CD4-positive, alpha-beta T cell treated with Interleukin-2 at 100 ng/mL for 4 hours (primary cell): ENCODE measurements around the gene CSRP1.
"Not testable (repeated sequence)": the region's sequence is repeated elsewhere in the genome, so short reads cannot be mapped to it uniquely, and the experiment has no call there.

Experiments used
- DNase-seq: peaks from one replicate; pipeline ENCODE4 v3.0.0-alpha.2; 2020; ENCODE audit warnings: low spot score

CSRP1 gene

DNA sequence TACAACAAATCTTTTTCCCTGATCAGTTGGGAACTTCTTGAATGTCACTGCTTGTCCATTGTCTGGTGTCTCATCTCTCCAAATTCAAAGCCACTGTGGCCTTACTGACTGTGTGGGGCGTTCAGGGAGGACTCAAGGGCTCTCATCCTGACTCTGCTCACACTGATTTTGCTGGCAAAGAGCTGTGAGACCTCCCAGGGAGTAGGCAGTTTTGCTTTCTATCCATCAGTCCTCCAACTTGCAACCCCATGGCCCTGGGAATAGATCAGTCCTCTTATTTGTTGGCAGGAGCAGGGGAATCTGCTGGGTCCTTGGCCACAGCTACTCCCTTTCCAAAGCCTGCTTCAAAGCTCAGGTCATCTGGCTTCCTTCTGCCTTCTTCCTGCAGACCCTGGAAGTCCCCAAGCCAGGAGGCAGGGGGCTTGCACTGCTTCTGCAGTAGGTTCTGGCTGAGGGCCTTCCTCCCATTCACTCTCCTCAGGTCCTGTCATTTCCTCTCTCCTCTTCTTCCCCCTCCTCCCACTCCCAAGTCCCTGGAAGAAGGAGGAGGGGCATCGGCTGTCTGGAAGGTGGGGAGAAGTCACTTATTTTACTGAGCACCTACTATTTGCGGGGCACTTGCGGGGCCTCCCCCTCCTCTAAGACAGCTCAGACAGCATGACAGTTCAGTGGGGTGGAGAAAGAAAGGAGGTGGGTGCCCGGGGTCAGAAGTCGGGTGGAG lies 31.1 kb upstream of the CSRP1 start:
- DNase-seq: no peak

DNA sequence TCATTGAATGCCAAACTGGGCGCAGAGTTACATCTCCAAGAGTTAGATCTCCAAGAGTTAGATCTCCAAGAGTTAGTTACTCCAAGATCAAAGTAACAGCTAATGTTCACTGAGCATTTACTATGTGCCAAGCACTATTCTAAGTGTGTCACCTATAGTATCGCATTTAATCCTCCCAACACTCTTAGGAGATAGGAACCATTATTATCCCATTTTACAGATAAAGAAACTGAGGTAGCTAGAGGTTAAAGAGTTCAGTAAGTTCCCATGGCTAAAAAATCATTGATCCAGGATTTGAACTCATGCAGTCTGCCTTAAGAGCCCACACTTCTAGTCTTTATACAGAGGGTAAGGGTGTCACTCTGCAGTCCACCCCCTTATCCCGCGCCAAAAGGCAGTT lies 30.5 kb upstream of the CSRP1 start:
- DNase-seq: no peak

DNA sequence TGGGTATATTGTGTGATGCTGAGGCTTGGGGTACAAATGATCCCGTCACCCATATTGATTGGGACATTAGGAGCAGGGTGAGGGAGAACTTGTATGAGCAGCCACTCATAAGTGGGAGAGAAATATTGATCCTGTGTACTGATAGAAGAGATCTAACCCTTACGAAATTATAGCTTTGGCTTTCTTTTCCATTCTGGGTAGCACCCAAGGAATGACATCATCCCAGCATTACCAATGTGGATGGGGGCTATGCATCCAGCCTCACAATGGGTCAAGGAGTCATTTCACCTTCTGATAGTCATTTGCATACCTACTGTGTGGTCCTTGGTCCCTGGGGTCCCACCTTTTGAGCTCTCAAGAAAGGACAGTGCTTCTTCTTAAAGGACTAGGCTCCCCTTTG lies 30.1 kb upstream of the CSRP1 start:
- DNase-seq: no peak

DNA sequence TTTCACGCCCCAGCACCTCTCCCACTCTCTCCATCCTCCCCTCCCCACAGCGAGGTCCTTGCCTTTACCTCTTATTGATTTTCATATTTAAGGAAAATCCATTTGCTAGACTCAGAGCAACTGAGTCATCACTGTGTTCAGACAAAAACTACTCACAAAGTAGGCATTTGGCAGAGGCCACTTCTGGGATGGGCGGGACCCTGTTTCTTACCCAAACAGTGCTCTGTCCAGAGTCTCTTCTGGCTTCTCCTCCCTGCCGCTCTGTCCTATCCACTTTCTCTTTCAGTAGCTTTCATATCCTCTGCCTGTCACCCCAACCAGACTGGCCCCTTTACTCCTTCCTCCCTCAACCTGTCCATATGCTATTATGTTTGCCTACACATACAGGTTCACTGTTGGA lies 29.6 kb upstream of the CSRP1 start:
- DNase-seq: no peak

DNA sequence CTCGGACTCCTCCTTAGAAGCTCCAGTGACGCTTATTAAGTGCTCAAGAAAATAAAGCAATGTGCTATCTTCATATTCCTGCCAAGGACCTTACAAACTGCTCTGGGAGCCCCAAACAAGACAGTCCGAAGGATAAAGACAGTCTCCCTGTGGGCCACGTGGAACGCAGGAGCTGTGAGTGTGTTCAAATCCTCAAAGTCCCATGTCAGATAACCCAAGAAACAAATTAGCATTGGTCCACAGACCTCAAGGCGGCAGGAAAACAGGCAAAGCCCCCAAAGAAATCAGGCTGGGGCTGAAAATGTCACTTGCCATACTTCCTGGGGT lies 29.0 kb upstream of the CSRP1 start:
- no peak for DNase-seq

DNA sequence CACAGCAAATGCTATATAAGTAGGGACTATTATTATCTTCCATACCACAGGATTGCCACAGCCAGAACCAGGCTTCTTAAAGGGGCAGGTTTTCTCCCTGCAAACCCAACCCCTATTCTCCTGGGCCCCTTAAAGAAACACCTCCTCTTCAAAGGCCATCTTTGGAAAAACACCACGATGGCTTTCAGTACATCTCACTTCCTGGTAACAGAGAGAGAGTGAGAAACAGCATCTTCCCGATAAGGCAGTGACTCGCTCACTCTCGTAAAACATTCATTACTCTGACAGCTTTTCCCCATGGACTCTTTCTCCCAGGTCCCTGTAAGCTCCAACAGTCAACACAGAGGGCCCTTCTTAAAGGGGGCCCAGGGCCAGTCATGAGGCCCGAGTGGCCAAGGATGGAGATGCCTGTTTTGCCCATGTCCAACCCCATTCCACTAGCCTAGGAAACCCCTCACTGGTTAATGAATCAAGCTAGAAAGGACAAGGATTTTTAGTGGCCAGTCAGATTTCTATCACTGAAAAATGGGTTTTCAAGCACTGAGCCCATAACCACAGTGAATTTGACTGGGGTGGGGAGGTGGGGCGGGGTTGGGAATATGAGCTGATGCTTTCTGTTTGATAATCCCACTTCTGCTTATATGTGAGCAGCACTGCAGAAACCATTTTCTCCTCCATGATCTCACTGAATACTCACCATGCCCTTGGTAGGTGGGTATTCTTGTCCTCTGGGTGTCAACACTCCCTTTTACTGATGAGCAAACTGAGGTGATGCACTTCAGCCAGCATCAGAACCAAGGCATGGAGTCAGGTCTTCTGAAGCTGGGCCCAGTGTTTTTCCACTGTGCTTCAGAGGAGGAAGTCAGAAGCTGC lies 28.4 kb upstream of the CSRP1 start:
- DNase-seq: no peak

DNA sequence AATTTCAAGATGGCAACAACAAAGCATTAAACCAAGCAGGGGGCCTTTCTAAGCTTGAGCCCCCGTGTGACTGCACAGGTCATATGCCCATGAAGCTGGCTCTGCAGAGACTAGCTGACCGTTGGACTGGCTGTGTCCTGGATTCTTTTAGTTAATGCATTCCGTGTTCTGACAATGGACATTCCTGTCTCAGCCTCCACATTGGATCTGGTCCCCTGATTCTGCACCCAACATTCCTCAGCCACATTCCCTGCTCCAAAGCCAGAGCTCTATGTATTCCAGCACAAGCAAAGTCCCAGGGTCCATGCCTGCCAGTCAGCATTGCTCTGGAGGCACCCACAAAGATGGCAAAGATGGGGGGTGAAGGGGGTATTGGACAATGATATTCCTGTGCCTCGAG lies 26.9 kb upstream of the CSRP1 start:
- no peak for DNase-seq

DNA sequence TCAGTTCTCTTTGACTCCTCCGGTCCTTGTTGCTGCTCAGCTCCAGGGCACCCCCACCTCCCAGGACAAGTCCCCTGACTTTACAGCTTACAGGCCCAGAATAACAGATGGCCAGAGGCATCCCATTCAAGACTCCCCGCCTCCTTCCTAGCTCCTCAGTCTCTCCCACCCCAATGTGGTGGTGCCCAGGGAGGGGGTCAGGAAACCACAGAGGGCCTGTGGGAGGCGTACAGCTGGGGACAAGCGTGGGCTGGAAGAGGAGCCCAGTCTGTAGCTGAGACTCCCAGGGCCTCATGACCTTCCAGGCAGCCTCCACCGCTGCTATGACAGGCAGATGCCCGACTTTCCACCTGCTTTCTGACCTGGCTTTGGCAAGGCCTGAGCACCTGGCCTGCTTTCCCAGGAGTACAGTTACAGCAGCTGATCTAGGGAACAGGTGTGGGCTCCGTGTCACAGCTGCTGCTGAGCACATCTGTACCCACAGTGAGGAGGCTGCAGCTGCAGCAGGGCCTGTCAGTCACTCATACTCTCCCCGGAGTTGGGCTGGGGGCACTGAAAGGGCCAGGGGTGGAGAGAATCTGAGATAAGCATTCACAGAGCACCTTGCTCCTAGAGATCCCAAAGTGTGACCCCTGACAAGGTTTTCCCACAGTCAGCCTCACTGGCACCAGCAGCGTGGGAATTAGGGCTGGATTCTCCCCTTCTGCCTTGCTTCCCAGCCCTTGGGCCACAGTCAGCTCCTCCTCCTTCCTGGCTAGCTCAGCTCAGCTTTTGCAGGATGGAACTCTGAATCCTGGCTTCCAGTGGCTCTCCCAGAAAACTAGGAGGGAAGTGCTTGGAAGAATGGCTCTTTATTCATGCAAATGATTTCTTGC lies 24.9 kb upstream of the CSRP1 start:
- DNase-seq: no peak

DNA sequence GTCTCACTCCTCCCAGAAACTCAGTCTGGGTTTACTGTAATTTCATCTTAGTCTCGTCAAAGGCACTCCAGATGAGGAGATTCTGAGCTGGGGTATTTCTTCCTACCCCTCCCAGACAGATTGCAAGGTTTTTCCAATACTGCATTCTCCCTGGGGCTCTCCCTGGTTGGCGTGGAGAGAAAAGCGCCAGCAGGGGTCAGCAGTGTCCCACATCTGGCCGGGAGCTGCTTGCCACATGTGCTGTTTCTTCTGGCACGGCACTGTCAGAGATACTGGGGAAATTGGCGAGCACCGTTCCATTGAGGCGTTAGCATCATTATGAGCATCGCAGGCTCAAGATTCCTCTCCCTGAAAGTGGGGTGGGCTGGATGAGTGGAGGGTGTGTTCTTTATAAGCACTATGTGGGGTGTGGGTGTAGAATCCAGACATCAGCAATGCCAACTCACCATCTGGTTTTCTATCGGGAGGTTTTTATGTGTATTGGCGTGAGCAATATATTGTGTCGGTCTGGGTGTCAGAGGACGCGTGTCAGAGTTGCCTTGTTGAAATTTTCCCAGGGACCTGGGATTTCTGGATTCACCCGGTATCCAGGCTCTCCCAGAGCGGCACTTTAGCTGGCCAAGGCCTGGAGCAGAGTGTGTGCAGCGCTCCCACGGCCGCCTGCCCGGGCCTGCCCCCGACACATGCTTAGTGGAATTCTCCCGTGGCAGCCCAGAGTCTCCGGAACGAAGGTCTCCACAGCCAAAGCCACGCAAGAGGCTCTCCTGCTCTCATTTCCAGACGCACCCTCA lies 24.0 kb upstream of the CSRP1 start:
- no peak for DNase-seq

DNA sequence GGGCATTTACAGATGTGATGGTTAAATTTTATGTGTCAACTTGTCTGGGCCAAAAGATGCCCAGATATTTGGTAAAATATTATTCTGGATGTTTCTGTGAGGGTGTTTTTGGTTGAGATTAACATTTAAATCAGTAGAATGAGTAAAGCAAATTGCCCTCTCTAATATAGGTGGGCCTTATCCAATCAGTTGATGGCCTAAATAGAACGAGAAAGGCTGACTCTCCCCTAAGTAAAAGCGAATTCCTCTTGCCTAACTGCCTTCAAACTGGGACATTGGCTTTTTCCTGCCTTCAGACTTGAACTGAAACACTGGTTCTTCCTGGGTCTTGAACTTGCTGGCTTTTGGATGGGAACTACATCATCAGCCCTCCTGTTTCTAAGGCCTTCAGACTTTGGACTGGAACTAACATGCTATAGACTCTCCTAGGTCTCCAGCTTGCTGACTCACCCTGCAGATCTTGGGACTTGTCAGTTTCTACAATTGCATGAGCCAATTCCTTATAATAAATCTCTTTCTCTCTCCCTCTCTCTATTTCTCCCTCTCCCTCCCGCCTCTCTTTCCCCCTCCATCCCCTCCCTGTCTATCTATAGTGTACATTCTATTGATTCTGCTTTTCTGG lies 21.8 kb upstream of the CSRP1 start:
- DNase-seq: no peak

DNA sequence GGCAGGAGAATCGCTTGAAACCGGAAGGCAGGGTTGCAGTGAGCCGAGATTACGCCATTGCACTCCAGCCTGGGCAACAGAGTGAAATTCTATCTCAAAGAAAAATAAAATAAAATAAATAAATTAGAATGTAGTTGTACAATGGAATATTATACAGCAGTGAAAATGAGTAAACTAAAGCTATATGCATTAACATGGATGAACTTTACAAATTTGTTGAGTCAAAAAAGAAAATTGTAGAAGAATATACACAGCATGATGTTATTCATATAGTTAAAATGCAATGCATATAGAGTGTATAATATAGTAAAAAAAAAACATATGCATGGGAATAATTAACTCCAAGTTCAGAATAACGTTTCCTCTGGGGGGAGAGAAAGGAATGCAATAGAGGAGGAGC lies 21.0 kb upstream of the CSRP1 start:
- DNase-seq: no peak

DNA sequence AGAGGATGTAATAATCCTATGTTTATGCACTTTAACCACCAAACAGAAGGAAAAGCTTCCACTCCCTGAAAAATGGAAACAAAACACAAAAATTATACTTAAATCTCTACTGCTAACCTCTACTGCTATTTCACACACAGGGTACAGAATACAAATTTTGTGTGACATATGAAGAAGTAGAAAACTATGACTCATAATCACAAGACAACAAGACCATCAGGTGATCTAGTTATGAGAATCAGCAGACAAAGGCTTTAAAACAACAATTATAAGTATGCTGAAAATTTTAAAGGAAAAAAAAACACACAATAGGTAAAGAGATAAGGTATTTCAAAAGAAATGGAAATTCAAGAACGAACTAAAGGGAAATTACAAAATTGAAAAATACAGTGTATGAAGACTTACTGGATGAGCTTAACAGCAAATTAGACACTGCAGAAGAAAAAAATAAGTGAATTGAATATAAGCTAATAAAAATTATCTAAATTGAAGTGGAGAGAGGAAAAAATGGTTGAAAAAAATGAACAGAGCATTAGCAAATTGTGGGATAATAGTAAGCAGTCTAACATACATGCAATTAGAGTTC lies 18.4 kb upstream of the CSRP1 start:
- DNase-seq: no peak

DNA sequence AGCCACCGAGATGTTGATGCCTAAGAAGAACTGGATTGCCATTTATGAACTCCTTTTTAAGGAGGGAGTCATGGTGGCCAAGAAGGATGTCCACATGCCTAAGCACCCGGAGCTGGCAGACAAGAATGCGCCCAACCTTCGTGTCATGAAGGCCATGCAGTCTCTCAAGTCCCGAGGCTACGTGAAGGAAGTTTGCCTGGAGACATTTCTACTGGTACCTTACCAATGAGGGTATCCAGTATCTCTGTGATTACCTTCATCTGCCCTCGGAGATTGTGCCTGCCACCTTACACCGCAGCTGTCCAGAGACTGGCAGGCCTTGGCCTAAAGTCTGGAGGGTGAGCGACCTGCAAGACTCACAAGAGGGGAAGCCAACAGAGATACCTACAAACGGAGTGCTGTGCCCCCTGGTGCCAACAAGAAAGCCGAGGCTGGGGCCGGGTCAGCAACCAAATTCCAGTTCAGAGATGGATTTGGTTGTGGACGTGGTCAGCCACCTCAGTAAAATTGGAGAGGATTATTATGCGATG lies 13.2 kb upstream of the CSRP1 start:
- not testable (repeated sequence) for DNase-seq

DNA sequence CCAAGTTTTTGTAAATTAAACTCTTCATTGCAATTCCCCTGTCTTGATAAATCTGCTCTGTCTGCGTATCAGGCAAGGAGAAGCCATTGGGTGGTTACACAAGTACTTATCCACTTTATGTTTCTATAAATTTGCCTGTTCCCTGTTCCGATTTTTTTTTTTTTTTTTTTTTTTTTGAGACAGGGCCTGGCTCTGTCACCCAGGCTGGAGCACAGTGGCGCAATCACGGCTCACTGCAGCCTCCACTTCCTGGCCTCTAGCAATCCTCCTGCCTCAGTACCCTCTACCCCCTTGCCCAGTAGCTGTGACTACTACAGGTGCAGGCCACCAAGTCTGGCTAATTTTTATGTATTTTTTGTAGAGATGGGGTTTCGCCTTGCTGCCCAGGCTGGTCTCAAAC lies 11.1 kb upstream of the CSRP1 start:
- no peak for DNase-seq

DNA sequence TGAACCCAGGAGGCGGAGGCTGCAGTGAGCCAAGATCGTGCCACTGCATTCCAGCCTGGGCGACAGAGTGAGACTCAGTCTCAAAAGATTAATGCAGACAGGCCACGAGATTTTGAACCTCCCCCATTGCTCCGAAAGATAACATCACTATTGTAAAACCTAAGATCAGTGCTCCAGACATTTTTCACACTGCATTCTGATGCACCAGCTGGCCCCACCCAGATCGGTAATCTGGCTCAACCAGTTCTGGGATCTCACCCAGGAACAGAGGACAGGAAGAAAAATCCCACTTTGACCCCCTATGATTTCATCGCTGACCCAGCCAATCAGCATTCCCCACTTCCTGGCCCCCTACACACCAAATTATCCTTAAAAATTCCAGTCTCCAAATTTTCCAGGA lies 10.7 kb upstream of the CSRP1 start:
- no peak for DNase-seq

DNA sequence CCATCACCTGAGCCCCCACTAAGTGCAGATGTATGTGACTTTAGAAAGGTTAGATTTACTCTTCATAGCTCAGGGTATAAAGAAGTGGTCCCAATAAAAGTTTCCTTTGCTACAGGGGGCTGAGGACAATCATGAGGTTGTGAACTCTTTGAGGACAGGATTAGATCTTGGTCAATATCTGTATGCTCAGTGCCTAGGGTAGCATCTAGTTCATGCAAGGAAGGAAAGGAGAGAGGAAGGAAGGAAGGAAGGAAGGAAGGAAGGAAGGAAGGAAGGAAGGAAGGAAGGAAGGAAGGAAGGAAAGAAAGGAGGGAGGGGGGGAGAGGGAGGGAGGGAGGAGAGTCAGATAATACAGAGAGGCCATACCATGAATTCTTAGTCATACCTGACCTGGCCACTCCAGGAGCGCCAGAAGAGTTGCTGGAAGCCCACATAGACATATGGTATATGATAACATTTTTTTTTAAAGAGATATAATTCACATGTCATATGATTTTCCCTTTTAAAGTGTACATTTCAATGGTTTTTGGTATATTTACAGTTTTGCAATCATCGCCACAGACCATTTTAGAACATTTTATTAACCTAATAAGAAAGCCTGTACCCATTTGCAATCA lies 9.7 kb upstream of the CSRP1 start:
- no peak for DNase-seq

DNA sequence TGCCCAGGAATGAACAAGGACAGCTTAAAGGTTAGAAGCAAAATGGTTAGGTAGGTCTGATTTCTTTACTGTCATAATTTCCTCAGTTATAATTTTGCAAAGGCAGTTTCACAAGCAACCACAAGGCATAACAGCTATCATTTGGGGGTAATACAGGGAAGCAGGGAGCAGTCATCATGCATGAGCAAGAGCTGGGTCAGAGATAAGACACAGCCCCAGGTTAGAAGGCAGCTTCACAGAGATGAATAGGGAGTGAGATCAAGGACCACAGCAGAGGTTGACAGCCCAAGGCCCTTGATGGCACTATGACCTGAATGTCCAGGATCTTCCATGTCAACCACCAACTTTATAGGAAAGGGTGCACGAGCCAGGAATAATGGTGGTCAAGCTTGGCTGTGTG lies 9.0 kb upstream of the CSRP1 start:
- DNase-seq: no peak

DNA sequence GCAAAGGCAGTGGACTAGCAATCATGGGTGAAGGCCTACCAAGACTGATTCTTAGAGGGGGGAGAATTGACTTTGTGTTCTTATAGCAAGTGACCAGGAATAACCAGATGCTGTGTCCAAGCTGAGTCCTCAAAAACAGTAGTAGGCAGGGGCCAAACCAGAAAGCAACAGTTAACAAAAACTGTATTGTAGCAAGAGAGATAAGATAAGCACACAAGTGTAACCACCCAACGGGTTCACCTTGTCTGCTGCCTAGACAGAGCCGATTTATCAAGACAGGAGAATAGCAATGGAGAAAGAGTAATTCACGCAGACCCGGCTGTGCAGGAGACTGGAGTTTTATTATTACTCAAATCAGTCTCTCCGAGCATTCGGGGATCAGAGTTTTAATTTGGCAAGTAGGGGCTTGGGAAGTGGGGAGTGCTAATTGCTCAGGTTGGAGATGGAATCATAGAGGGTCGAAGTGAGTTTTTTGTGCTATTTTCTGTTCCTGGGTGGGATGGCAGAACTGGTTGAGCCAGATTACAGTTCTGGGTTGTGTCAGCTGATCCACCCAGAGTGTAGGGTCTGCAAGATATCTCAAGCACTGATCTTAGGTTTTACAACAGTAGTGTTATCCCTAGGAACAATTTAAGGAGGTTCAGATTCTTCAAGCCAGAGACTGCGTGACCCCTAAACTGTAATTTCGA lies 8.3 kb upstream of the CSRP1 start:
- no peak for DNase-seq

DNA sequence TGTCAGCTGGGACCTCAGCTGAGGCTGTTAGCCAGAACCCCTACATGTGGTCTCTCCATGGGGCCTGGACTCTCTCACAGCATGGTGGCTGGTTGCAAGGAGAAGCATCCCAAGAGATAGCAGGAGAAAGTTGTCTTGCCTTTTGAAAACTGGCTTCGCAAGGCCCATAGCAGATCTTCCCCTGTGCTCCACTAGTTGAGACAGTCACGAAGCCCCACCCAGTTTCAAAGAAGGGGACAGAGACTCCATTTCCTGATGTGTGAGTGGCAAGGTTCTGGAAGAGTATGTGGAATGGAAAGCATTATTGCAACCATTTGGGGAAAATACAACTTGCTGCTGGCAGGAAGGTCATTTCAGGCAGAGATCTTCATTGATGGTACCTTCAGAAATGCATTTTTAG lies 7.5 kb upstream of the CSRP1 start:
- DNase-seq: no peak
